HG03196 (cell line): ENCODE results near the gene SINHCAF.
"Not testable (repeated sequence)": the region's sequence is repeated elsewhere in the genome, so short reads cannot be mapped to it uniquely, and the experiment has no call there.

Experiments
- ATAC-seq: cut with Tn5 transposase; IDR thresholded peaks from one replicate; pipeline ENCODE4 v1.9.1; 2021; ENCODE audit not compliant: unreplicated experiment

Gene SINHCAF

DNA sequence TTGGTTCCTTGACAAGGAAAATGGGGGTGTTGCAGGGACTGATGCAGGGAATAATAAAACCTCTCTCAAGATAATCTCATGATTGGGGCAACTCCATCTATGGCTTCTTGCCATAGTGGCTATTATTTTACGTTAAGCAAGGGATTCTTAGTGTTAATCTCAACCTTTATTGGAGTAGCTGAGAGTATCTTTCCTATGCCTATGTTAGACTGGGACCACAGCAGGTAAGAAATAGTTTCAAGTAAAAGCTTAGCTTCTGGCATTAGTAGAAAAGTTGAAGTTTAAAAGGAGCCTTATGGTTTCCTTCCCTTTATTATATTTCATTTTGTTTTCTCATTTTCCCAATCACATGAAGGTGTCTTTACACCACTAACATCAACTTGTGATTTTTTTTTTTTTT is 16.7 kb downstream of the SINHCAF start:
- ATAC-seq = no peak

- no peak for ATAC-seq
Measured at GRCh38 chr12:31308116-31308515, 17.8 kb downstream of the SINHCAF start.

GRCh38 chr12:31306866-31307265 is 19.1 kb downstream of the SINHCAF start:
- ATAC-seq = no peak

- no peak for ATAC-seq
Measured at GRCh38 chr12:31303466-31303865, 22.5 kb downstream of the SINHCAF start.

DNA sequence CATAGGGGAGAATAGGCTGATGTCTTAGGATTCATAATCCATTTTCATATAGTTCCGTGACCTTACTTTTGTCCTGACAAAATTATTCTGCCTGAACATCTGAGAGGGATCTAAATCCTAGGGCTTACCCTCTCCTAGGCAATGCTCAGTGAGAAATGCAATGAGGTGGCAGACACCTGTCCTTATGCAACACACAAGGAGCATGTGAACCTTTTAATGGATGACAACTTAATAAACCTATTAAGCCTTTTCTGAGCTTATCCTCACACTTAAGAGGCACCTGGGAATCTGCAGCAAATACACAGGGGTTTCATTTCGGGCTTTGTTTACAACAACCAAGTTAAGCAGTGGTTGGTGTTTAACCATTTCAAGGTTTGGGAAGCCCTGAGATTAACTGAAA is 24.6 kb downstream of the SINHCAF start:
- ATAC-seq = no peak

DNA sequence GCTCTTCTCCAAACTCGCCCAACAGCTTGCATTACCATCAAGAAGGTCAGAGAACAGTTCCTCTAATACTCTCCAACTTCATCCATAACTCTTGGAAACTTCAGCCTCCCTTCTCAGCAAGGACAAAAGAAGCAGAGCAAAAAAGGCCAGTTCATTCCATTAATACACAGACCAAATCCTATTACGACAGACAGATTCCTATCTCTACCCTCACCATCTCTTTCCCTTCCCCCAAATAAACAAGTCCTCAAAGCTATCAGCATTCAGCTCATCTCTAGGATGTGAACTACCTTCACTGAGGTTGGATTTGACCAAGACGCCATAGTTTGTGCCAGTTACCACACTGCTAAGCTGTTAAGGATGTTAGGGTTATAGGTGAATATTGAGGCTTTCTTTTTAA is 25.2 kb downstream of the SINHCAF start:
- no peak for ATAC-seq

GRCh38 chr12:31300341-31300740 is 25.6 kb downstream of the SINHCAF start:
- ATAC-seq = no peak

DNA sequence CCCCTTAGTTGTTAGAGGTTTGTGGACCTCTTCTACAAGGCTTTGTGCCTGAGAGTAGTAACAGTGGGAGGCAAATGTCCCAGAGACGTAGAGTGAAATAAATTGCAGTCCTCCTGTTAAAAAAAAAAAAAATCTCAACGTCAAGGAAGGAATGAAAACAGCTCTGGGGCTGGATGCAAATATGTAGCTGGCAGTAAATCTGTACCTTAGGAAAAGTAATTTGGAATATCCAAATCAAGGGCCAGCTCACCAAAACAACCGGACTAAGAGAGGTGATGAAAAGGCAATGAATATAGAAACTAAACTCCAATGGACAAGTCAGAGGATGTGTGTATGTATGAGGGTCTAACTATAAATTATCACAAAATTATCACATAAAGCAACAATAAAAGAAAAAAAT is 27.0 kb downstream of the SINHCAF start:
- no peak for ATAC-seq

- ATAC-seq = peak; percentile 41
Measured at GRCh38 chr12:31298515-31298910, 27.4 kb downstream of the SINHCAF start.

- peak; percentile 44 for ATAC-seq
Measured at GRCh38 chr12:31297572-31298514, 28.1 kb downstream of the SINHCAF start.

- no peak for ATAC-seq
Measured at GRCh38 chr12:31289441-31289840, 36.5 kb downstream of the SINHCAF start.

DNA sequence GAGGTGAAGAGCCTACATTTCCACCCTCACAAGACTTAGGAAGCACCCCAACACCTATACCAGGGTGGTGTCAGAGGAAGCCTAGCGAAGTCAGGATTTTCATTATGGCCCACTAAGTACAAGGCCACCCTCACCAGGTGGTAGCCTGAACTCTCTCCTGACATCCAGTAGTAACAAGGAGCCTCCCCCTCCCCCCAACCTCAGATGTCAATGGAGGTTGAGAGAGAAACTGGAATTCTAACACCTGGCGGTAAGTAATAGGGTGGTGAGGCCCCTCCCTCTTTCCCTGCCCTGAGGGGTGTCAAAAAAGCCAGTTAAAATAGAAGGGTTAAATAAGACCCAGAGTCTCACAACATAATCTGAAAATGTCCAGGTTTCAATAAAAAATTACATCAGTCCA is 37.6 kb downstream of the SINHCAF start:
- ATAC-seq = no peak

- ATAC-seq = no peak
Measured at GRCh38 chr12:31280183-31280582, 45.8 kb downstream of the SINHCAF start.

DNA sequence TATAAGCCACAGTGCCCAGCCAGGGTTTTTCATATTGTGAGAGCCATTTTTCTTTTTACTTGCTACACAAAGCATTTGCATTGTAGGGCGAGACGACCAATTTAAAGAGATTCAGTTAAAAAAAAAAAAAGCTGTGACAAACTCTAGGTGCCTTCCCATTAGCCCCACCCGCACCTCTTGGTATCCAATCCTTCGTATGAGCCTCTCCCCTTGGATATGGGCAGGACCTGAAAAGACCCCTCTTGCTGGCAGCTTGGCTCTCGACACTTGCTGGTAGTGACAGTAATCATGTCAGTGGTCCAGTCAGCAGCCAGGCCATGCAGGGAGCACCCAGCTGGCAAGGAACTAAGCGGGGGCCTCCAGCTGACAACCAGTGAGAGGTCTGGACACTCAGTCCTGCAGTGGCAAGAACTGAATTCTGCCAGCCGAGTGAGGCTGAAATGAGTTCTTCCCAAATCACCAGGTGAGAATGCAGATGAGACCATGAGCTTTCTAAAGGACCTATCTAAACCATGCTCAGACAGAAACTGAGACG is 46.5 kb downstream of the SINHCAF start:
- no peak for ATAC-seq

DNA sequence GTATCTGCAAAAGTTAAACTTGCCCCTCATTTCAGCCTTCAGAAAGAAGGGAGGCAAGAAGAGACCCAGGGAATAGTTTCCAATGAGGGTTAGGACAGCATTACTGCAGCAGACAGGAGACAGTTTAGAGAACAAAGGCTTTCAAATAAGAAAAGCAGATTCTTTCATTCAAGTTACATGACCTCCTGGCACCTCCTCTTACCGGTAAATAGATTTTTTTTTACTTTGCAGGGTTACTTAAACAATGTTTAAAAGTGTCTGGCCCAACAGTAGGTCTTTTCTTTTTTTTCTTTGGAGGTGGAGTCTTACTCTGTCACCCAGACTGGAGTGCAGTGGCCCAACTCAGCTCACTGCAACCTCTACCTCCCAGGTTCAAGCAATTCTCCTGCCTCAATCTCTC is 47.1 kb downstream of the SINHCAF start:
- no peak for ATAC-seq

DNA sequence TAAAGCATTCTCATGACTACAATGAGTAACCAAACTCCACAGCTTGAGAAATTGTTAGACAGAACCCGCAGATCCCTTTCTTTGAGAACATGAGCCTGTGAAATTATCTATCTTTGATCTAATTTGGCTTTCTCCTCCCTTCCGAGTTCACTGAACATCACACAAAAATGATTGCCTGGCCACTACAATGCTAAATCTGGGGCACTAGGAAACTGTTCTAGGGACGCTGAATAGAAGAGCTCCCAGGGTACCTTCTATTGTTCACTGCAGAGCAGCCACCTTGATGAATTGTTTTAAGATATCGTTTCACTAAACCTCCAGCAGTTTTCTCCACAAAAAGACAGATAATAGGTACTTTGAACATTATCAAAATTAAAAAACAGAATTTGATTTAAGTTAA is 47.5 kb downstream of the SINHCAF start:
- no peak for ATAC-seq

DNA sequence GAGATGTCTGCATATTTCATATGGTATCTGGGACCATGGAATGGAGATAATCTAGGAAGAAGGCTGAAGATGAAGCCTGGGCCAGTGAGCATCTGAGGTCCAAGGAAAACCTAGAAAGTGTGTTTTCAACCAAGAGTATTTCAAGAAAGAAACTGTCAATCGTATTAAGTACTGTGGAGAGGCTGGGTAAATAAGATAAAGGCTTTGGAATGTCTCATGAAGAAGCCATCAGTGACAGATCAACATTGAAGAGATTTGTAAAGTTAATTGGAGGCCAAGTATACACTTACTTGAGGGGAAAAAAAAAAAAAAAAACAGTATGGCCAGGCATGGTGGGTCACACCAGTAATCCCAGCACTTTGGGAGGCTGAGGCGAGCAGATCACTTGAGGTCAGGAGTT is 48.9 kb downstream of the SINHCAF start:
- no peak for ATAC-seq

- ATAC-seq = no peak
Measured at GRCh38 chr12:31275491-31275890, 50.5 kb downstream of the SINHCAF start.

- ATAC-seq = no peak
Measured at GRCh38 chr12:31274520-31275300, 51.2 kb downstream of the SINHCAF start.

GRCh38 chr12:31273794-31274193 is 52.2 kb downstream of the SINHCAF start:
- not testable (repeated sequence) for ATAC-seq

- no peak for ATAC-seq
Measured at GRCh38 chr12:31272607-31273225, 53.2 kb downstream of the SINHCAF start.
